Tibial artery (tissue), 4 donors: ENCODE measurements around the gene GPR35.

Experiments
- DNase-seq, 2 donors: peaks; one replicate each; pipeline ENCODE4 v3.0.0-alpha.2; 2019
- H3K27ac ChIP-seq, 2 donors: fragments of 200-600 bp; sonication (generic) in 1 of 2; 1 replicate in 1 of 2; 2 replicates in 1 of 2; pipeline ENCODE4 v1.5.1; 2018 to 2019; ENCODE audit warnings: mild to moderate bottlenecking in 1 of 2
- H3K27me3 ChIP-seq, 2 donors: fragments of 200-600 bp; sonication (generic) in 1 of 2; one replicate each; pipeline versions ENCODE4 v1.5.1 to v1.6.0; 2016 to 2019
- H3K36me3 ChIP-seq, 3 donors: fragments of 200-600 bp; sonication (generic) in 2 of 3; one replicate each; pipeline ENCODE4 v1.5.1; 2016 to 2019; ENCODE audit warnings: mild to moderate bottlenecking in 2 of 3
- H3K4me1 ChIP-seq, 4 donors: fragments of 200-600 bp; sonication (generic) in 2 of 4; 1 replicate in 3 of 4; 2 replicates in 1 of 4; pipeline ENCODE4 v1.5.1; 2016 to 2019
- H3K4me3 ChIP-seq, 2 donors: fragments of 200-600 bp; sonication (generic) in 1 of 2; 1 replicate in 1 of 2; 2 replicates in 1 of 2; pipeline ENCODE4 v1.5.1; 2018 to 2019; ENCODE audit warnings: mild to moderate bottlenecking in 2 of 2
- H3K9me3 ChIP-seq, 3 donors: fragments of 200-600 bp; sonication (generic) in 1 of 3; one replicate each; pipeline ENCODE4 v1.5.1; 2016 to 2019
- intact Hi-C: fragments of 100-400 bp; cut with DNase I; formaldehyde crosslinking; loops from one replicate; pipeline ENCODE4 v1.15.0; 2023; ENCODE audit warnings: low total_unique reads
- TF ChIP-seq, protein P1 (sequence below), 2 experiments: fragments of 200-600 bp in 1 of 2; fragments of 450-650 bp in 1 of 2; IDR thresholded peaks; one replicate each; pipeline ENCODE4 v1.5.1; 2017 to 2019; ENCODE audit warnings: antibody characterized with exemption in 2 of 2, mild to moderate bottlenecking in 1 of 2, moderate library complexity in 1 of 2

Gene GPR35

DNA sequence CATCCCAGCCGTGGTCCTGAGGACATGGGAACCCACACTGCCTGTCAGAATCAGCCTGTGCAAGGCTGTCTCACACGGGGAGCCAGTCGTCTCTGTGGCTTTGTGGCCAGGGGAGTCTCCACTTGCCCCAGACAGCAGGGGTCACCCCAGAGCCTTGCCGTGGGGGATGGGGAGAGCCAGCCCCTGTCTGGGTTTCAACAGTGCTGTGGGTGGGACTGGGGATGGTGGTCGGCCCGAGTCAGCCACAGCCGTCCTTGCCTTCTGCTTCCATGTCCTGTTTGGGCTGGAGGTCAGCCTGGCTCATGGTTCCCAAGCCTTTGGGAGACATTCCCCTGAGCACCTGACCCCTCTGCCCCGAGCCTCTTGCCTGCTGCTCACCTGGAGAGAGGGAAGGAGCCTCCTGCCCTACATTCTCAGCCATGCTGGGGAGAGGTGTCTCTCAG lies 19.6 kb downstream of the GPR35 start:
- no peak overlapping the region for H3K4me3 ChIP-seq
- H3K36me3 ChIP-seq: no peaks in the 10 kb centered on the region
- peak in 1 of 2 donors; percentile 58 for DNase-seq
- TF ChIP-seq, protein P1, sequence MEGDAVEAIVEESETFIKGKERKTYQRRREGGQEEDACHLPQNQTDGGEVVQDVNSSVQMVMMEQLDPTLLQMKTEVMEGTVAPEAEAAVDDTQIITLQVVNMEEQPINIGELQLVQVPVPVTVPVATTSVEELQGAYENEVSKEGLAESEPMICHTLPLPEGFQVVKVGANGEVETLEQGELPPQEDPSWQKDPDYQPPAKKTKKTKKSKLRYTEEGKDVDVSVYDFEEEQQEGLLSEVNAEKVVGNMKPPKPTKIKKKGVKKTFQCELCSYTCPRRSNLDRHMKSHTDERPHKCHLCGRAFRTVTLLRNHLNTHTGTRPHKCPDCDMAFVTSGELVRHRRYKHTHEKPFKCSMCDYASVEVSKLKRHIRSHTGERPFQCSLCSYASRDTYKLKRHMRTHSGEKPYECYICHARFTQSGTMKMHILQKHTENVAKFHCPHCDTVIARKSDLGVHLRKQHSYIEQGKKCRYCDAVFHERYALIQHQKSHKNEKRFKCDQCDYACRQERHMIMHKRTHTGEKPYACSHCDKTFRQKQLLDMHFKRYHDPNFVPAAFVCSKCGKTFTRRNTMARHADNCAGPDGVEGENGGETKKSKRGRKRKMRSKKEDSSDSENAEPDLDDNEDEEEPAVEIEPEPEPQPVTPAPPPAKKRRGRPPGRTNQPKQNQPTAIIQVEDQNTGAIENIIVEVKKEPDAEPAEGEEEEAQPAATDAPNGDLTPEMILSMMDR (IDR thresholded peaks at IDR 0.05): no peak
- H3K27ac ChIP-seq: no peak overlapping the region
- H3K27me3 ChIP-seq: peaks cover 0 to 75% of the 10 kb centered on the region in 2 donors
- intact Hi-C loops: no loop called here
- H3K4me1 ChIP-seq: no peaks in the 10 kb centered on the region
- H3K9me3 ChIP-seq: no peaks in the 10 kb centered on the region

DNA sequence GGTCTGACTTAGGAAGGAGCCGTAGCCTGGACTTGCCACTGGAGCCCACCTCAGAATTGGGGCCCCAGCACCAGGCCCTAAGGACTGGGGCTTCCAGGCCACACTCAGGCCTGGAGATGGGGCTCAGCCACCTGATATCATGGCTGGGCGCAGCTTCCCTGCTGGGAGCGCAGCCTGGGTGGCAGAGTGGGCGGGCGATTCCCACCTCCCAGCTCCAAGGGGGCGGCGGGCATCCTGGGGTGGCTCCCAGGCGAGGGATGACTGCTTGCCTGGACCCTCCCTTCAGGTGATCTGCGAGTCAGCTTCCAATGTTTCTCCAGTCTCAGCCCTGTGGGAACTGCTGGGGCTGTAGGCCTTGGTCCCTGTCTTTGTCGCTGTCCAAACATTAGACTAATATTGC lies 20.1 kb downstream of the GPR35 start:
- H3K36me3 ChIP-seq: no peaks in the 10 kb centered on the region
- H3K4me3 ChIP-seq: no peak overlapping the region
- no peak for DNase-seq
- H3K27me3 ChIP-seq: peaks cover 0 to 78% of the 10 kb centered on the region in 2 donors
- TF ChIP-seq, protein P1 (IDR thresholded peaks at IDR 0.05): no peak
- H3K9me3 ChIP-seq: no peaks in the 10 kb centered on the region
- no peaks in the 10 kb centered on the region for H3K4me1 ChIP-seq
- intact Hi-C loops: no loop called here
- no peak overlapping the region for H3K27ac ChIP-seq

DNA sequence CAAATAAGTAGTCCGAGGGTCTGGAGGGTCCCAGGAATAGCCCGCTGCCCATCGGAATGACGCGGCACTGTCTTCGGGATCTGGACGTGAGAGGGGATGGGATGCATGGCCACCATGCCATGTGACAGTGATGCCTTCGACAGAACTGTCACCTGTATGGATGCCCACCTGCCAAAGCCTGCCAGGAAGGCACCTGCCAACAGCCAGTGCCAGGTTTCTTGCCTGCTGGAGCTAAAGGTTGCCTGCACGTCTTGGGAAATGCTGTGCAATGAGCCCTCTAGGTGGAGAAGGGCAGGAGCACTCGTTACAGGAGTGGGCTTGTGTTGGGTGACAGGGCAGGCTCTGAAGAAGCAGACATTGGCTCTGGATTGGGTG lies 20.5 kb downstream of the GPR35 start:
- Histone ChIP-seq H3K36me3 (no peaks in the 10 kb centered on the region), H3K27me3 (peaks cover 0 to 82% of the 10 kb centered on the region in 2 donors), H3K27ac (no peak overlapping the region), H3K9me3 (no peaks in the 10 kb centered on the region), H3K4me3 (no peak overlapping the region), H3K4me1 (no peaks in the 10 kb centered on the region)
- intact Hi-C loops: no loop called here
- TF ChIP-seq, protein P1 (IDR thresholded peaks at IDR 0.05): no peak
- DNase-seq: peak in 1 of 2 donors; percentile 42

DNA sequence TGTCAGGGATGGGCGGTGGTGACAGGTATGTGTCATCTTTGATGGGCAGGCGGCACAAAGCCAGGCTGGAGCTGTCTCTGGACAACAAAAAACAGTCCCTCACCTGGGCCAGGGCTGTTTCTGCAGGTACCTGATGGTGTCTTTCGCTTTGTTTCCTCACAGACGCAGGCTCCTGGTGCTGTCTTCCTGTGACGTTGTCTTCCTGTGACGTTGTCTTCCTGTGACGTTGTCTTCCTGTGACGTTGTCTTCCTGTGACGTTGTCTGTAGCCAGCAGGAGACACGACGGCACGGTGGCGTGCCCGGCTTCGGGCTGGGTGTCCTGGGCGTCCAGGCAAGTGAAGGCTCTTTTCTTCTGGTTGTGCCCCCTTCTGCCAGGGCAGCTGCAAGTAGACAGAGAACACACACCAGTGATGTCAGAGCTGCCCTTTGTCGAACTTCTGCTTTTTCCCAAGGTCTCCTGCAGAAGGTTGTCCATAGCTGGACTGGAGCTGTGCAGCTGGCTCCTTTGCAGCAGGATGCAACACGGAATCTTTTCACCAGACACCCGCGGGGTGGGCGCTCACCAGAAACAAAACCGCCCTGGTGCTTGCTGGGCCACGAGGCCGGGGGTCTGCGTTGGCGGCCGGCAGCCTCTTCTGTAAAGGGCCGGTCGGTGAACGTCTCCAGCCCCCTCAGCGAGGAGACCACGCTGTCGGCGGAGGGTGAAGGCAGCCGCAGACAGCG lies 21.1 kb downstream of the GPR35 start:
- intact Hi-C loops: no loop called here
- Histone ChIP-seq H3K36me3 (no peaks in the 10 kb centered on the region), H3K27me3 (peaks cover 0 to 87% of the 10 kb centered on the region in 2 donors), H3K27ac (no peak overlapping the region), H3K4me1 (no peaks in the 10 kb centered on the region), H3K9me3 (no peaks in the 10 kb centered on the region), H3K4me3 (no peak overlapping the region)
- DNase-seq: peak in 1 of 2 donors; percentile 46
- TF ChIP-seq, protein P1 (IDR thresholded peaks at IDR 0.05): no peak

DNA sequence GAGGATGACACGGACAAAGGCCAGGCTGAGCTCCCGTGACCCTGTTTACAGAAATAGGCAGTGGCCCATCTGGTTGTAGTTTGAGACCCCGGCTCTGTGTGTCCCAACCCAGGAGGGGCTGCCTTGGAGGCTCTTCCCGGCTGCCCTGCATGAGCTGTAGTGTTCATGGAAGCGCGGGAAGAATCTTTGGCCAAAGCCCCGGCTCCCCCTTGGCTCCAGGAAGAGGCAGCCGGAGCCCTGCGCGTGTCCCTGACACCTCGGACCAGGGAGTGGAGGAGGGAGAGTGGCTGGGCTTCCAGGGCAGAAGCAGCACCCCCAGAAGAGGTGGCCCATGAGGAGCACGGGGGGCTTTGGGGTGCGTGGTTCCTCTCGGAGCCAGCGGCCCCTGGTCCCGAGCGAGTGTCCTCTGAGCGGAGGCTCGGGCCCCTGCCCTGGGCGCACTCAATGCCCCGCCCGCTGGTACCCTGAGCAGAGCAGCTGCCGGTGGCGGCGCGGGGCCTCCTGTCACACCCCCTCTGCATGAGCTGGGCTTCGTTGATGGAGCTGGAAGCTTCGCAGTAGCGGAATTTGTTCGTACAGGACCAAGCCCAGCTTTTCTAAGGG lies 21.7 kb downstream of the GPR35 start:
- Histone ChIP-seq H3K27me3 (peaks cover 0 to 90% of the 10 kb centered on the region in 2 donors), H3K36me3 (no peaks in the 10 kb centered on the region), H3K27ac (no peak overlapping the region), H3K9me3 (no peaks in the 10 kb centered on the region), H3K4me3 (no peak overlapping the region), H3K4me1 (no peaks in the 10 kb centered on the region)
- no peak for DNase-seq
- intact Hi-C loops: no loop called here
- TF ChIP-seq, protein P1 (IDR thresholded peaks at IDR 0.05): no peak
